ENCODE data around the gene AS3MT.

DNA sequence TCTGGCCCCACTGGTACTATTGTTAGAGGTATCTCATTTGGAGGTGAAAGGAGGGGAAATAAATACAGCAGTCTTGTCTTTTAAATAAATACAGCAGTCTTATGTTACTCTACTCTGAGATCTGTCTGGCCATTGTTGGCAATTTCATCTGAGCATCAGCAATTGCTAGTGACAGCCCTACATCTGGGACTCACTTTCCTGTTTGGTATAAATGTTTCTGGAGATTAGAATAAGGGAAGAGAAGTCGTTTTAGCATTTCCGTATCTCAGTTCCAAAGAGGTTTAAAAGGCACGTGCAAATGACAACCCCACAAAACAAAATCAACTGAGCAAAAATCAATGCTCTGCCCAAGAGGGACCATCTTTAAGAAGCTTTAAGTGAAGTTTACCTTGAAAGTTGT is 30.7 kb downstream of the AS3MT start:
- TF ChIP-seq PAX5 (IDR thresholded peaks at IDR 0.05; ENCODE audit: borderline replicate concordance, low read depth, low read length), result no peak
- TF ChIP-seq MXI1 (IDR thresholded peaks at IDR 0.05; ENCODE audit: low read depth, low read length), result no peak
- no peak for TF ChIP-seq SMAD5 (IDR thresholded peaks at IDR 0.05; ENCODE audit: low read depth)
